ENCODE results near the gene PLCH2. TPM values are rescaled to one million over a fixed set of nuclear protein-coding genes. Genes with fewer than 3 reads are reported as not detected.
A peak's percentile ranks its signal among the peaks of the same experiment; 100 is the strongest.

Gene PLCH2
- total and polyA plus RNA-seq, 4 donors, result 0.33 to 1.3 (median 1.0) TPM; not detected in 1

GRCh38 chr1:2538872-2539271 is 62.8 kb downstream of the PLCH2 start (continued):
- TF ChIP-seq CTCF (IDR thresholded peaks at IDR 0.05; ENCODE audit: low read depth, low read length, missing input control), result no peak
- TF ChIP-seq GABPA (IDR thresholded peaks at IDR 0.05 in 1 of 2, conservative IDR thresholded peaks at IDR 0.05 in 1 of 2), result no peak
- TF ChIP-seq NR2F2 (IDR thresholded peaks at IDR 0.05), result no peak
- TF ChIP-seq YY1 (IDR thresholded peaks at IDR 0.05), result no peak
- no peak for TF ChIP-seq EGR1 (IDR thresholded peaks at IDR 0.05; ENCODE audit: low read depth in 2 of 2)

- H3K27me3 ChIP-seq (ENCODE audit: control insufficient read depth in 4 of 4, insufficient read depth in 4 of 4, low read length in 3 of 4), result no peaks in the 10 kb centered on the region
- no peak overlapping the region for H3K9ac ChIP-seq (ENCODE audit: low read depth in 1 of 2, low read length in 2 of 2)
- H3K4me1 ChIP-seq (ENCODE audit: control insufficient read depth in 4 of 4, insufficient read depth in 4 of 4, low read length in 3 of 4), result peaks cover 0 to 23% (median 5%) of the 10 kb centered on the region in 4 donors
- TF ChIP-seq, protein P1, sequence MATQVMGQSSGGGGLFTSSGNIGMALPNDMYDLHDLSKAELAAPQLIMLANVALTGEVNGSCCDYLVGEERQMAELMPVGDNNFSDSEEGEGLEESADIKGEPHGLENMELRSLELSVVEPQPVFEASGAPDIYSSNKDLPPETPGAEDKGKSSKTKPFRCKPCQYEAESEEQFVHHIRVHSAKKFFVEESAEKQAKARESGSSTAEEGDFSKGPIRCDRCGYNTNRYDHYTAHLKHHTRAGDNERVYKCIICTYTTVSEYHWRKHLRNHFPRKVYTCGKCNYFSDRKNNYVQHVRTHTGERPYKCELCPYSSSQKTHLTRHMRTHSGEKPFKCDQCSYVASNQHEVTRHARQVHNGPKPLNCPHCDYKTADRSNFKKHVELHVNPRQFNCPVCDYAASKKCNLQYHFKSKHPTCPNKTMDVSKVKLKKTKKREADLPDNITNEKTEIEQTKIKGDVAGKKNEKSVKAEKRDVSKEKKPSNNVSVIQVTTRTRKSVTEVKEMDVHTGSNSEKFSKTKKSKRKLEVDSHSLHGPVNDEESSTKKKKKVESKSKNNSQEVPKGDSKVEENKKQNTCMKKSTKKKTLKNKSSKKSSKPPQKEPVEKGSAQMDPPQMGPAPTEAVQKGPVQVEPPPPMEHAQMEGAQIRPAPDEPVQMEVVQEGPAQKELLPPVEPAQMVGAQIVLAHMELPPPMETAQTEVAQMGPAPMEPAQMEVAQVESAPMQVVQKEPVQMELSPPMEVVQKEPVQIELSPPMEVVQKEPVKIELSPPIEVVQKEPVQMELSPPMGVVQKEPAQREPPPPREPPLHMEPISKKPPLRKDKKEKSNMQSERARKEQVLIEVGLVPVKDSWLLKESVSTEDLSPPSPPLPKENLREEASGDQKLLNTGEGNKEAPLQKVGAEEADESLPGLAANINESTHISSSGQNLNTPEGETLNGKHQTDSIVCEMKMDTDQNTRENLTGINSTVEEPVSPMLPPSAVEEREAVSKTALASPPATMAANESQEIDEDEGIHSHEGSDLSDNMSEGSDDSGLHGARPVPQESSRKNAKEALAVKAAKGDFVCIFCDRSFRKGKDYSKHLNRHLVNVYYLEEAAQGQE (IDR thresholded peaks at IDR 0.05), result no peak
- no peak for TF ChIP-seq FOXA1 (IDR thresholded peaks at IDR 0.05)
- TF ChIP-seq NR2F2 (IDR thresholded peaks at IDR 0.05), result no peak
- TF ChIP-seq CTCF (IDR thresholded peaks at IDR 0.05; ENCODE audit: low read depth, low read length, missing input control), result peak; percentile 8
- no peak overlapping the region for H3K4me3 ChIP-seq (ENCODE audit: low read depth in 1 of 3, low read length in 3 of 3)
- DNase-seq (ENCODE audit: low spot score), result no peak
- H3K9me3 ChIP-seq (ENCODE audit: control insufficient read depth in 4 of 4, low read length in 3 of 4), result no peaks in the 10 kb centered on the region
- no peaks in the 10 kb centered on the region for H3K36me3 ChIP-seq (ENCODE audit: control insufficient read depth in 4 of 4, insufficient read depth in 3 of 4, low read depth in 1 of 4, low read length in 3 of 4)
- H3K27ac ChIP-seq (ENCODE audit: low read depth in 1 of 2, low read length in 2 of 2), result no peak overlapping the region
- WGBS, result 75% methylated on average over 12 of the region's 12 CpGs
These were observed 63.3 kb downstream of the PLCH2 start for GRCh38 chr1:2539312-2539907.

- no peak overlapping the region for H3K27ac ChIP-seq (ENCODE audit: low read depth in 1 of 2, low read length in 2 of 2)
- WGBS, result 16% methylated on average over 39 of the region's 39 CpGs
- TF ChIP-seq YY1 (IDR thresholded peaks at IDR 0.05) (no peak), RAD21 (IDR thresholded peaks at IDR 0.05) (no peak), CTCF (IDR thresholded peaks at IDR 0.05; ENCODE audit: low read depth, low read length, missing input control) (no peak), NR2F2 (IDR thresholded peaks at IDR 0.05) (no peak), RXRA (IDR thresholded peaks at IDR 0.05) (no peak)
- no peak overlapping the region for H3K9ac ChIP-seq (ENCODE audit: low read depth in 1 of 2, low read length in 2 of 2)
- no peaks in the 10 kb centered on the region for H3K36me3 ChIP-seq (ENCODE audit: control insufficient read depth in 4 of 4, insufficient read depth in 3 of 4, low read depth in 1 of 4, low read length in 3 of 4)
- H3K27me3 ChIP-seq (ENCODE audit: control insufficient read depth in 4 of 4, insufficient read depth in 4 of 4, low read length in 3 of 4), result no peaks in the 10 kb centered on the region
- H3K9me3 ChIP-seq (ENCODE audit: control insufficient read depth in 4 of 4, low read length in 3 of 4), result no peaks in the 10 kb centered on the region
- H3K4me3 ChIP-seq (ENCODE audit: low read depth in 1 of 3, low read length in 3 of 3), result no peak overlapping the region
- H3K4me1 ChIP-seq (ENCODE audit: control insufficient read depth in 4 of 4, insufficient read depth in 4 of 4, low read length in 3 of 4), result peaks cover 0 to 18% (median 6%) of the 10 kb centered on the region in 4 donors
- DNase-seq (ENCODE audit: low spot score), result no peak
These were observed 64.9 kb downstream of the PLCH2 start for GRCh38 chr1:2540816-2541492.

All from liver (tissue), 9 donors.